GM19239 (cell line): ENCODE data around the gene ARL2.
"Not testable (repeated sequence)": the region's sequence is repeated elsewhere in the genome, so short reads cannot be mapped to it uniquely, and the experiment has no call there.

ENCODE experiments used
- DNase-seq: peaks from one replicate; pipeline ENCODE4 v3.0.0; 2011; ENCODE audit warnings: low spot score; ENCODE audit not compliant: insufficient read length
- FAIRE-seq: peaks from 2 replicates; lab custom pipeline; 2011; peaks lifted over from hg19 to GRCh38; lab: Jason Lieb, UNC

Gene ARL2

DNA sequence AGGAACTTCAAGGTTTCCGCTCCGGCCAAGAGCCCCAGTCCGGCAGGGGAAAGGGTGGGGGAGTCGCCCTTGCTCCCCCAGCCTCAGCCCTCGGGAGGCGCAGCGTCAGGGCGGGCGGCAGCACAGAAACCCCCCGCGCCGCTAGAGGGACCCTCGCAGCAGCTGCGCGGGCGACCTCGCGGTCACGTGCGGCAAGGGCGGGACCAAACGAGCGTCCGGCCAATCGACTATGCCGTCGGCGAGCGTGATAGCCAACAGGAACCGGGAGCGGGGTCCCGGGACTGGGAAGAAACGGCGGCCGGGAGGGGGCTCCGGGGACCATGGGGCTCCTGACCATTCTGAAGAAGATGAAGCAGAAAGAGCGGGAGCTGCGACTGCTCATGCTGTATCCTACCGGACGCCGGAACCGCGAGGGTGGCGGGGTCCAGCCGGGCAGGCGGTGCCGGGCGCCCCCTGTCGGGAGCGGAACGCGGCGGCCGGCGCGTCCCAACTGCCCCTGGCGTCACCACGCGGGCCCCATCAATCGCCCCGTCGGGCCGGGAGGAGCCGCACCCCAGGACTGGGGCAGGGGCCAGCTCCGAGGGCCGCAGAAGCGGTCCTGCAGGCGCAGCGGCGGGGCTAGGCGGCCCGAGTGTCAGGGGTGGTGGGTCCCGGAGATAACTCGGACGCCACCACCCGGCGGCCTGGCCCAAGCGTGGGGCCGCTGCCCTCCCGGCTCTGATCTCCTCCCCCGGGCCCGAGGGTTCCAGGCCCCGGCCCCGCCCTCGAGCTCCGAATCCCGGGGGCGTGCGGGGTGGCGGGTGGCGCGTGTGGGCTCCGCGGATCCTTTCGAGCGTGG is at the start of gene ARL2:
Gene ARL2 (plus strand): TSS at position 273 of the 838 bp plus-strand sequence. CDS start 48 bp downstream, at position 321.
- FAIRE-seq (peak; percentile 80), DNase-seq (peak; percentile 95)

DNA sequence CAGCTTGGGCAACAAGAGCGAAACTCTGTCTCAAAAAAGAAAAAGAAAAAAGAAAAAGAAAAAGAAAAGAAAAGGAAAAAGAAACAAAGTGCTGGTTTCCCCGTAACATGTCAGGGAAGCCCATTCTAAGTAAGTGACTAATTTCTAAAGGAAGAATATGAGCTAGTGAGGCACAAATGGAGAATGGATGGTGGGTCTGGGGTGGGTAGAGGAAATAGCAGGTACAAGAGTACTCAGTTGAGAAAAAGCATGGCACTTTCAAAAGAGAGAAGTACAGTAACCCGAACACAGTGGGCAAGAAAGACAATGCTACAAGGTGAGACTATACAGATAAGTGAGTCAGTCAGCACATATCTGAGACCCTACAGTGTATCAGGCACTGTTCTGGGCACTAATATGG is 46.6 kb upstream of the ARL2 start:
- FAIRE-seq, result no peak

DNA sequence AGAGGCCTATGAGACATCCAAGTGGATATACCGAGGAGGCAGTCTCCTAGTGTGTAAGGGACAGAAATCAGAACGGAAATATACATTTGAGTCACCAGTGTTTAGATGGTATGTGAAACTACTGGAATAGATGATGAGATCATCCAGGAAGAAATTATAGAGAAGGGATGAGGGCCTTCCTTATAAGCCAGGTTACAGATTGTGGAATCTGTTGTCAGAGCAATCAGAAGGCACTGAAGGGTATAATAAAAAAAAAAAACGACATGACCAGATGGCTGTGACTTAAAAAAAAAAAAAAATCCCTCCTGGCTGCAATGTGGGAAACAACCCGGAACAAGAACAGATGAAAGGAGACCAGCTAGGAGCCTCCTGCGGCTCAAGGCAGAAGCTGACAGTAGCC is 44.8 kb upstream of the ARL2 start:
- DNase-seq, result no peak
- no peak for FAIRE-seq

More for the DNA sequence above, 46.6 kb upstream of the ARL2 start:
- no peak for DNase-seq

DNA sequence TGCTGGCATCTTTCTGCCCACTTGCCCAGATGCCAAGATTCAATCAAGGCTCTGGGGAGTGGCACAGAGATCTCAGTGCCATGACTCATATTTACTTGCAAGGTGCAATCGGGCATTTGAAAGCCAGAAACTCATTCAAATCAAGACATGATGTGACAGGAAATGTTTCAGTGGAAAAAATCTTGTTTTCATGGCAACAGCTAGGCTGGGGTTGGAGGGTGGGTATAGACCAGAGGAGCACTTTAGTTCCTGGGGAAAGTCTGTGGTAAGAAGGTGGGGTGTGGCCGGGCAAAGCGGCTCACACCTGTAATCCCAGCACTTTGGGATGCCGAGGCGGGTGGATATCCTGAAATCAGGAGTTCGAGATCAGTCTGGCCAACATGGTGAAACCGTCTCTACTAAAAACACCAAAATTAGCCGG is 43.2 kb upstream of the ARL2 start:
- DNase-seq (no peak), FAIRE-seq (no peak)

DNA sequence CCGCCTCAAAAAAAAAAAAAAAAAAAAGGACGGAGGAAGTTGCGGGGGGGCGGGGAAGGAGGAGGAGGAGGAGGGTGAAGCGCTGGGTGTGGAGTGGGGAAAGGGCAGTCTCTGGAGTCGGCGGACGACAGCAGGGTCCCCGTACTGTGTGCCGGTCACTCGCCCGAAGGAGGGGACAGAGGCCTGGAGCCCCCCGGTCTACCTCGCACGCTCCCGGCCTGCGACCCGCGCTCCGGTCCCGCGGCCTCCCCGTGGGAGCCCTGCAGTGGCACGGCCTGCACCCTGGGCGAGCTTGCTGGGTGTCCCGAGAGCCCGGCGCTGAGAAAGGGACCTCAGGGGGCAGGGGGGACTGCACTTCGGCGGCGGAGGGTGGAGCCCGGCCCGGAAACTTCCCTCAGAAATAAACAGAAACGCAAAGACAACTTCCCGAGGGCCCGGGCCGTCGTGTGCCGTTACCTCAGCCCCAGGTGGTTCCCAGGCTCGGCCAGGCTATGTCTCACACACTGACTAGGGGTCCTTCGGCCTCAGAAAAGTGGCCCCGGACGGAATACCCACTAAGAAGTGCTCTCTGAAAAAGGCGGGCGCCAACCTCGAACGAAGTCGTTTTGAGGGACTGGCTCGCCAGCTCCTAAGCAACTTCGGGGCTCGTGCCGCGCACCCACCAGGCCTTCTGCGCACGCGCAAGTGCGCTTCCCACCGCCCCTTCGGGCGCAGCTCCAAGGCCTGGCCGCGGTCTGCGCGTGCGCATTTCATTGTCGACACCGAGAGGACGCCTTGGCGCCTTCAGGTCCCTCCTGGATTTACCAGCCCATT is 42.3 kb upstream of the ARL2 start, which contains the start of gene MAJIN:
Gene MAJIN (minus strand): TSS at position 688 of the 813 bp plus-strand sequence. CDS start 12,703 bp downstream, outside the sequence.
- no peak for FAIRE-seq
- DNase-seq, result peak; percentile 61

DNA sequence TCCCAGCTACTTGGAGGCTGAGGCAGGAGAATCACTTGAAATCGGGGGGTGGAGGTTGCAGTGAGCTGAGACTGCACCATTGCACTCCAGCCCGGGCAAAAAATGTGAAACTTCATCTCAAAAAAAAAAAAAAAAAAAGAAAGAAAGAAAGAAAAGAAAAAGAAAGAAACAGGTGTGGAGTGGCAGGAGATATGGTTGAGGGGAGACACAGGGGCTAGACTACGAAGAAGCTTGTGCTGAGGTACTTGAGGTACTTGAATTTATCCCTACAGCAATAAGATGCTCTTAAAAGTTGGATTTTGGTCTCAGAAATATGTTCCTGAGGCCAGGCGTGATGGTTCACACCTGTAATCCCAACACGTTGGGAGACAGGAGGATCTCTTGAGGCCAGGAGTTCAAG is 39.8 kb upstream of the ARL2 start:
- no peak for DNase-seq
- FAIRE-seq, result no peak

DNA sequence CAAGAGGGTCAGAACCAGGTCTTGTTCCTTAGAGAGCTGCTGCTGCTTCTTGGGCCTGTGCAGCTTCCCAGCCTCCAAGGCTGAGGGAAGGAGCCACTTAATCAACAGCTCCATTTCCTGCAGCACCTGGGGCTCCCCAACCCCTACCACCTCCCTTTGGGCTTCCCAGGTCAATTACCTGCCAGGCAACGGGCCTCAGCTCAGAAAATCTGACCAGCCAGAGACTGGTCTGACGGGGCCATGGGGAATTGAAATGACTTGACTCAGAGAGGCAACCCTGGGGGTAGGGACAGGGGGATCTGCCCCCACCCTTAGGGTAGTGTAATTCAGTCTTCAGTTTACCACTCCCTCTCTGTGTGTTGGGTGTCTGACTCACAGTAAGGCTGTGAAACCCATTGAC is 37.3 kb upstream of the ARL2 start:
- DNase-seq, result no peak
- FAIRE-seq, result no peak

DNA sequence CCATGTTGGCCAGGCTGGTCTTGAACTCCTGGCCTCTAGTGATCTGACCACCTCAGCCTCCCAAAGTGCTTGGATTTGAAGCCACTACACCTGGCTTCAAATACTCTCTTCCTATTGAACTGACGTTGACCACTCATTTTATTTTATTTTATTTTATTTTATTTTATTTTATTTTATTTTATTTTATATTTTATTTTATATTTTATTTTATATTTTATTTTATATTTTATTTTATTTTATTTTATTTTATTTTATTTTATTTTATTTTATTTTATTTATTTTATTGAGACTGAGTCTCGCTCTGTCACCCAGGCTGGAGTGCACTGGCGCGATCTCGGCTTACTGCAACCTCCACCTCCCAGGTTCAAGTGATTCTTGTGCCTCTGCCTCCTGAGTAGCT is 30.6 kb upstream of the ARL2 start:
- not testable (repeated sequence) for FAIRE-seq, DNase-seq

DNA sequence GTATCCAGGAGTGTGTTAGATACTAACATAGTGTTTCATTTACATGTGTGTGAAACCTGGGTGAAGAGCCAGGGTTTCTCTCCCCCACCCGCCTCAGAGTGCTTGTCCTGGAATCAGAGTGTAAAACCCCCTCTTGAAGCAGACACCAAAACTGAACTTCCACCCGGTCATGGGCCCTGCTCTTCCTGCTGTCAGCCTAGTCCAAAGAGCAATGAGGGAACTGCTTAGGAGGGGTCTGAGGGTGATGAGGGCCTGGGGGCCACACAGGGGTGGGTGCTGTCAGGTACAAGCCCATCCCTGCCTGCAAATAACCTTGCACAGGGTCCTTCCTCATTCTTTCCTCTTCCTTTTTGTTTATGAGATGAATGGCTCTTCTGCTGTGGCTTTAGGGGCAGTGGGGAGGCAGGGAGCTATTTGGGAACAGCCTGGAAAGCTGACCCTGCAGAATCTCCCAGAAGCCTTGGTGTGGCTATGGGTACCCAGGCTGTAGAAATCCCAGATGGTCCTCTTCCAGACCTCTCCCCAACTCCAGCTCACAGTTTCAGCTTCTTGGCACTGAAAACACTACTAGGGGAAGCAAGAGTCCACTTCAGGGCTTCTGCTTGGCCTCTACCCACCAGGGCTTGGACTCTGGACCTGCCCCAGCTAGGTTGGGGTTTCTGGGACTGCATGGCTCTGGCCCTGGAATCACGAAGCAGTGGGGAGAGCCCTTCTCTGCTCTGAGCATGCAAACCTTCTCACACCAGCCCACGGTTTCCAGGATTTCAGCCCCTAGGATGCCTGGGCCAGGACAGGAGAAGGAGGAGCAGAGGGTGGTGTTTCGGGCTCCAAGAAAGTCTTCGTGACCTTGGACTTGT is 25.7 kb upstream of the ARL2 start:
- DNase-seq (no peak), FAIRE-seq (no peak)

DNA sequence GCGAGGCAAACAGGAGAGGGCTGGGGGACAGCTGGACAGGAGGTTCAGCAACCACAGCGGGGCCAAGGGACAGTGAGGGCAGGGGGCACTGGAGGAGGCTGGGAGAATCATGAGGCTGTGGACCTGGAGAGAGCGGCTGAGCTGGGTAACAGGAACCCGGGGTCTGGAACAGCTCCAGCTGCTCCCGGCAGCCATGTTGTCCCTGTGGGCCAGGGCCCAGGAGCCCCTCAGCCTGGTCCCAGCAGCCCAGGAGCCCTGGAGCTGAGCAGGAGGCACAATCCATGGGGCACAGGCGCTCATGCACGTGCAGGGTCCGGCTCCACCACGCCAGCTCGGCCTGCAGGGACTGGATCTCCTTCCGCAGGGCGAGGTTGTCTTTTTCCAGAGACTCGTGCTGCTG is 24.5 kb upstream of the ARL2 start:
- FAIRE-seq (no peak), DNase-seq (no peak)

DNA sequence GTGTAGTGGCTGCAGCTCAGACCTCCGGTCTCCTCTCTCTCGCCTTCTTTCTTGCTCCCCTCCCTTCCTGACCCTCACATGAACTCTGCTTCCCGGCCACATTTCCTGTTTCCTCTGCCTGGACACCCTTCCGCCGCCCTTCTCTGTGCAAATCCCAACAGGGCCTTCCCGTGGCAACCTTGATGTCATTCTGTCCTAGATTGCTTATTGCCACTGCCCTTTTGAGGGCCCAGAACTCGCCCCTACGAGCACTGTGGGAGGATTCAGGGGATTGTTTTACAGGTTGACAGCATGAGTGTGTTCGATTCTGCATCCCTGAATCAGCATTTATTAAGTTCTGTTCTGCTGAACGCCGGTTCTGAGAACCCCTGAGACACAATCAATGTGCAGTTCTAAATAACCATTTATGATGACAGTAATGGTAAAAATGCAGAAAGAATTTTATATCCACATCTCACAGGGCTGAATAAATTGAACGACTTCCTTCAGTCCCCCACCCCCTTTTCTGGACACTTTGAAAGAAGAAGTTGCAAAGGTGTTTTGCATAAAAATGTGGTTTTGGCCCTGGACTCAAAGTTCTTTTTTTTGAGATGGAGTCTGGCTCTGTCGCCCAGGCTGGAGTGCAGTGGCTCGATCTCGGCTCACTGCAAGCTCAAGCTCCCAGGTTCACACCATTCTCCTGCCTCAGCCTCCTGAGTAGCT is 23.6 kb upstream of the ARL2 start:
- DNase-seq (no peak), FAIRE-seq (peak; percentile 60)

DNA sequence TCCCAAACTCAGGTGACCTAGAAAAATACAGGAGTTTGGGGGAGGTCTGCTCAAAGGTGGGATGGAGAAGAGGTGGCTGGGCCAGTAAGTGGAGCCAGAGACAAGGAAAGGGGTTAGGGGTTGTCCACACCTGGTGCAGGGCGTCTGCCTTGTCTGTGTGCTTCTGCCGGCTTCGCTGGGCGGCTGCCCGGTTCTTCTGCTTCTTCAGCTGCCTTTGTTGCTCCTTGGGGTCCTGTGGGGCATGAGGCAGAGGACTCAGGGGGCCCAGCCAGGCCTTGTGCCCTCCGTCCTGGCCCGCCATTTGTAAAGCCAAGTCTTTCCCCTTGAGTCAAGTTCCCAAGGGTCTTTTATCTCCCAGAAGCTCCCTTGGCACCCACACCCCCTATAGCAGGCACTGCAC is 19.6 kb upstream of the ARL2 start:
- no peak for DNase-seq

DNA sequence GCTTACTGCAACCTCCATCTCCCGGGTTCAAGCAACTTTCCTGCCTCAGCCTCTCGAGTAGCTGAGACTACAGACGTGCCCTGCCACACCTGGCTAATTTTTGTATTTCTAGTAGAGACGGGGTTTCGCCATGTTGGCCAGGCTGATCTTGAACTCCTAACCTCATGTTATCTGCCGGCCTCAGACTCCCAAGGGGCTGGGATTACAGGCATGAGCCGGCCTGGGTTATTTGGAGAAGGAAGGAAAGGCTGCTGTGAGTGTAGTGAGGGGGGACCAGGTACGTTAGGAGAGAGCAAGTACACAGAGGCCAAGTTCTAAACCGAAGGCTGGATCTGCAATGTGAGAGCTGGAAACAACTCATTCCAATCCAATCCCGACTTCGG is 17.6 kb upstream of the ARL2 start:
- FAIRE-seq, result no peak
- DNase-seq, result no peak

More for the DNA sequence above, 19.6 kb upstream of the ARL2 start:
- FAIRE-seq, result no peak

DNA sequence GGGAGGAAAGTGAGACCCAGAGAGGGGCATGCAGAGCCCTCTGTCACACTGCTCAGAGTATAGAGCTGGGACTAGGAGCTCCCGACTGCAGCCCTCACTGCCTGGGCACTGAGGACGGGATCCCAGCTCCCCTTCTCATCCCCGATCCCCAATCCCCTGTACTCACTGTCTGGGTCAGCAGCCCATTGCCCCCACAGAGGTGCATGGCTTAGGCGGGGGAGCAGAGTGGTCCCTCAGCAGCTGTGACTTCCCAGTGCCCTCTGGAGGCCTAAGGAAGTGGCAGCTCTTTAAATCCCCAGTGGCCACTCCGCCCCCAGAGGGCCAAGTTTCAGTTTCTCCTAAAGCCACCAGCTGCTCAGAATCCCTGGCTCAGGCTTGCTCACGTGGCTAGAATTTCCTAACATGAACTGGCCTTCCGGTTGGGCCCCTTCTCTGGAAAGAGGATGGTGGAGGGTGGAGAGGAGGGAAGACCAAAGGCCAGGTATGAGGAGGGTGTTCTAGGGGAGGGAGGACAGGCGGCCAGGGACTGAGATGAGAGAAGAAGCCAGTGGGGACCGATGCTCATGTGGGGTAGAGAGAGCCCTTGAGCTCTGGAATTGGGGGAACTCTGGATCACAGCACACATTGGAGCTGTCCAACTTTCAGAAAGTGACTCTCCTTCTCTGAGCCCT is 17.1 kb upstream of the ARL2 start, which contains the start of gene BATF2:
Gene BATF2 (minus strand): TSS at position 262 of the 671 bp plus-strand sequence. CDS start 57 bp downstream, at position 205.
- peak; percentile 72 for FAIRE-seq
- peak; percentile 65 for DNase-seq

DNA sequence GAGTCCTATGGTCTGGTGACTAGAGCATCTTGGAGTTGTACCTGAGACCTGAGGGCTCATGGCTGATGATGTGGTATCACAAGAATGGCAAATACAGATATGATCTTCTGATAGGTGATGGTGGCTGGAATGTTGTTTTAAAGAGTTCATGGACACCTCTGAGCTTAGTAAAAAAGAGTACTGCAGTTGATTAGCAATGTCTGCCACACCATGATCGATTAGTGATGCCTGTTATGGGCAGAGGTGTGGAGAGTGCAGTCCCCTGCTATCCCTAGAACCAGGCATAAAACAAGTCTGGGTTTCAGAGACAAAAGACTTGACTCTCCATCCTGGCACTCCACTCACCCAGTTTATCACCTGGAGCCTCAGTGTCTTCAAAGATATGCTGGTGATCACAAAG is 15.8 kb upstream of the ARL2 start:
- FAIRE-seq (no peak), DNase-seq (no peak)

DNA sequence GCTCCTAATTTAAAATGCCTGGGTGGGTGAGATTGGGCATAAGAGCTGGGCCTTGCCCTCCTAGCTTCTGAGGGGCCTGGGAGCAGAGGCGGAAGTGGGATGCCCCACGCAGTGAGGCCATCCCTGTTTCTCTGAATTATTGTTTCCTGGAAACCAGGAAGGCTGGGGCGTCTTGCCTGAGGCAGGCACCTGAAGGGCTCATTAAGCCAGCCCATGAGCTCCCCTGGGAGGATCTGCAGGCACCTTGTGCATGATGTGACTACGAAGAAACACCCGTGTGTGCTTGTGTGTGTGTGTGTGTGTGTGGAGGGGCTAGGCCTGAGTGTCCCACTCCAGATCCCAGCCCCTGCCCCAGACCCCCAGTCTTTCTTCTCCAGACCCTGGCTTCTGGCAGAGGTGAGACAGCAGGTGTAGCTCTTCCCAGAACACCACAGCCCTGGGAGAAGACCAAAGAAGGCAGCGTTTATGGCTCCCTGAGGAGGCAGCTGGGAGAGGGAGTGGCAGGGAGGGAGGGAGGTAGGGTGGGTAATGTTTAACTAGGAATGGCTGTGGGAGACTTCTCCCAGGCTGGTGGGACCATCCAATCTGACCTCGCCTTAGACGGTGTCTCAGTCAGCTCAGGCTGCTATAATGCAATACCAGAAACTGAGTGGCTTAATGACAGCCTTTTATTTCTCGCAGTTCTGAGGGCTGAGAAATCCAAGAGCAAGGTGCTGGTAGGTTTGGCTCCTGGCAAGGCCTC is 15.1 kb upstream of the ARL2 start:
- FAIRE-seq (no peak), DNase-seq (no peak)

DNA sequence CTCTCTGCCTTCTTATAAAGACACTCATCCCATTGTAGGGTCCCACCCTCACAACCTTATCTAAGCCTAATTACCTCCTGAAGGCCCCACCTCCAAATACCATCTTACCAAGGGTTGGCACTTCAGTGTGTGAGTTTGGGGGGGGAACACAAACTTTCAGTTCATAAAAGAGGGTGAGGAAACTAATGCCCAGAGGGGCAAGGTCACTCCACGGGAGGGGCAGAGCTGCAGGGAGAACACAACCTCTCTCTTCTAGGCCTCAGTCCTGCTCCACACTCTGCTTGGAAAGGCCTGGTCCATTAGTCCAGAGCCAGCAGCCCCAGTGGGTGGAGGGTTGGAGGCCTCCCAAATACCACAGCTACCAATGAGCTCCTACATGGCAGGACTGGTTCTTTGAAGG is 14.5 kb upstream of the ARL2 start:
- FAIRE-seq (no peak), DNase-seq (no peak)

DNA sequence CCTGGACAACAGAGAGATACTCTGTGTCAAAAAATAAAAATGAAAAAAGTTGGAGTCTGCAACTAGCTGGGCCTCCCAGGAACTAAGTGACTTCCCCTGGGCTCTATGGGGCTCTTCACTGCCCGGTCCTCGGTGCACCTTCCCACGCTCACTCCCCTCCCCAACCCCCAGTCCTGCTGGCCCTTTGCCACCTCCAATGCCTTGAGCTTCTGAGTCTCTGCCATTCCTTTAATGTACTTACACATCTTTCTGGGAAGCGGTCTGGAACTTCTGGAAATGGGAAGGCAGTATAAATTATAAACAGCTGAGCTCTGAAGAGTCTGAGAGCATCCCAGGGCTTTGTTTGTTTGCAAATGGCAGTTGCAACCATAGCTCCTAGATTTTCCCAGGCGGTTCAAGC is 11.3 kb upstream of the ARL2 start:
- FAIRE-seq, result no peak
- DNase-seq, result no peak
